GM12891 (cell line): ENCODE data around the gene RTN4RL1.

Experiments
- DNase-seq: peaks from one replicate; pipeline ENCODE4 v3.0.0; 2011; ENCODE audit warnings: low spot score; ENCODE audit not compliant: insufficient read length
- FAIRE-seq: peaks from 2 replicates; lab custom pipeline; 2011; peaks lifted over from hg19 to GRCh38; lab: Jason Lieb, UNC
- PAX5 ChIP-seq: IDR thresholded peaks from 2 replicates; pipeline ENCODE4 v1.6.1; 2011; ENCODE audit warnings: low read length, moderate library complexity, mild to moderate bottlenecking; ENCODE audit not compliant: insufficient read depth, severe bottlenecking
- POLR2A ChIP-seq: IDR thresholded peaks from 2 replicates; pipeline ENCODE4 v1.6.1; 2011; ENCODE audit warnings: low read depth, low read length, control low read depth
- POLR2AphosphoS5 ChIP-seq: IDR thresholded peaks from 2 replicates; pipeline ENCODE4 v1.6.1; 2011; ENCODE audit warnings: low read depth, low read length, control low read depth
- POU2F2 ChIP-seq: IDR thresholded peaks from 2 replicates; pipeline ENCODE4 v1.6.1; 2011; ENCODE audit warnings: low read depth, mild to moderate bottlenecking, control low read depth, low read length, moderate library complexity
- SPI1 ChIP-seq: IDR thresholded peaks from 2 replicates; pipeline ENCODE4 v1.6.1; 2011; ENCODE audit warnings: low read depth, low read length, control low read depth
- TAF1 ChIP-seq: IDR thresholded peaks from 2 replicates; pipeline ENCODE4 v1.6.1; 2011; ENCODE audit warnings: low read depth, low read length, control low read depth

RTN4RL1 gene

GRCh38 chr17:2025622-2026309 lies 632 bp upstream of the RTN4RL1 start:
- FAIRE-seq, result peak; percentile 50

GRCh38 chr17:2024572-2025219 lies 438 bp downstream of the RTN4RL1 start:
- DNase-seq, result no peak
- FAIRE-seq, result no peak
- TF ChIP-seq POLR2AphosphoS5 (no peak), TAF1 (no peak), POU2F2 (no peak), SPI1 (no peak), POLR2A (no peak), PAX5 (no peak)

More at GRCh38 chr17:2025622-2026309, 632 bp upstream of the RTN4RL1 start:
- DNase-seq, result no peak
- TF ChIP-seq SPI1, result no peak
- TF ChIP-seq POU2F2, result no peak
- TF ChIP-seq POLR2AphosphoS5, result no peak
- TF ChIP-seq PAX5, result no peak
- no peak for TF ChIP-seq POLR2A
- no peak for TF ChIP-seq TAF1

- FAIRE-seq (no peak), DNase-seq (no peak)
- no peak for TF ChIP-seq PAX5
These were observed 1.2 kb downstream of the RTN4RL1 start for GRCh38 chr17:2023692-2024571.

- FAIRE-seq, result no peak
- no peak for DNase-seq
- TF ChIP-seq TAF1 (no peak), SPI1 (no peak), POU2F2 (no peak), POLR2AphosphoS5 (no peak), PAX5 (no peak), POLR2A (no peak)
These were observed 1.9 kb downstream of the RTN4RL1 start for GRCh38 chr17:2023256-2023655.

- no peak for TF ChIP-seq SPI1
- no peak for TF ChIP-seq PAX5
- TF ChIP-seq TAF1, result no peak
- TF ChIP-seq POLR2AphosphoS5, result no peak
- TF ChIP-seq POLR2A, result no peak
- TF ChIP-seq POU2F2, result no peak
- DNase-seq, result no peak
- no peak for FAIRE-seq
These were observed 2.4 kb downstream of the RTN4RL1 start for GRCh38 chr17:2022647-2023240.

GRCh38 chr17:2020721-2021120 lies 4.4 kb downstream of the RTN4RL1 start:
- FAIRE-seq (no peak), DNase-seq (no peak)
- no peak for TF ChIP-seq POU2F2
- TF ChIP-seq TAF1, result no peak

GRCh38 chr17:2019723-2020122 lies 5.4 kb downstream of the RTN4RL1 start:
- FAIRE-seq (no peak), DNase-seq (no peak)
- TF ChIP-seq SPI1 (no peak), POU2F2 (no peak), POLR2AphosphoS5 (no peak), TAF1 (no peak), PAX5 (no peak), POLR2A (no peak)

- FAIRE-seq (no peak), DNase-seq (no peak)
- TF ChIP-seq POLR2AphosphoS5, result no peak
- TF ChIP-seq PAX5, result no peak
- TF ChIP-seq POU2F2, result no peak
- TF ChIP-seq SPI1, result no peak
- TF ChIP-seq POLR2A, result no peak
- no peak for TF ChIP-seq TAF1
These were observed 6.2 kb downstream of the RTN4RL1 start for GRCh38 chr17:2018716-2019510.

GRCh38 chr17:2017274-2017941 lies 7.7 kb downstream of the RTN4RL1 start:
- FAIRE-seq, result no peak
- TF ChIP-seq TAF1, result no peak
- TF ChIP-seq POLR2AphosphoS5, result no peak
- no peak for TF ChIP-seq POU2F2
- TF ChIP-seq POLR2A, result no peak
- peak; percentile 81 for TF ChIP-seq PAX5
- TF ChIP-seq SPI1, result no peak

More at GRCh38 chr17:2017274-2017941, 7.7 kb downstream of the RTN4RL1 start:
- DNase-seq, result no peak
